HepG2 (cell line): ENCODE data around the gene GK. TPM values are rescaled to one million over a fixed set of nuclear protein-coding genes. Genes with fewer than 3 reads are reported as not detected.

Experiments used
- ARNT ChIP-seq: fragments of 450-650 bp; IDR thresholded peaks from 2 replicates; pipeline ENCODE4 v1.6.1; 2017
- BHLHE40 ChIP-seq: IDR thresholded peaks from 2 replicates; pipeline ENCODE4 v1.6.1; 2011; ENCODE audit warnings: low read length, improper control_type of control experiment
- CTCF ChIP-seq: sonication (generic); formaldehyde crosslinking; IDR thresholded peaks from 2 replicates; pipeline ENCODE4 v1.5.0; 2020; ENCODE audit warnings: mild to moderate bottlenecking, missing genetic modification reagents, moderate library complexity
- GFI1 ChIP-seq: sonication (generic); formaldehyde crosslinking; IDR thresholded peaks from 2 replicates; pipeline ENCODE4 v1.5.0; 2020; ENCODE audit warnings: missing genetic modification reagents, mild to moderate bottlenecking, borderline replicate concordance
- GLMP ChIP-seq: sonication (generic); formaldehyde crosslinking; IDR thresholded peaks from 2 replicates; pipeline ENCODE4 v1.9.0; 2021; ENCODE audit warnings: missing genetic modification reagents, mild to moderate bottlenecking, borderline replicate concordance
- GTF3A ChIP-seq: sonication (generic); formaldehyde crosslinking; conservative IDR thresholded peaks from 2 replicates; pipeline ENCODE4 v1.4.0; 2020; ENCODE audit warnings: mild to moderate bottlenecking, missing genetic modification reagents
- HDAC2 ChIP-seq: sonication (generic); formaldehyde crosslinking; IDR thresholded peaks from 2 replicates; pipeline ENCODE4 v1.4.0; 2020; ENCODE audit warnings: missing genetic modification reagents
- HOXA5 ChIP-seq: sonication (generic); formaldehyde crosslinking; IDR thresholded peaks from 2 replicates; pipeline ENCODE4 v1.4.0; 2020; ENCODE audit warnings: missing genetic modification reagents
- KDM3A ChIP-seq: IDR thresholded peaks from 2 replicates; pipeline ENCODE4 v1.6.1; 2018; ENCODE audit warnings: low read depth, missing compliant biosample characterization
- MED13 ChIP-seq: sonication (generic); formaldehyde crosslinking; IDR thresholded peaks from 2 replicates; pipeline ENCODE4 v1.5.0; 2020; ENCODE audit warnings: missing genetic modification reagents
- MZF1 ChIP-seq: sonication (generic); formaldehyde crosslinking; IDR thresholded peaks from 2 replicates; pipeline ENCODE4 v1.8.1; 2023; ENCODE audit warnings: mild to moderate bottlenecking, missing genetic modification reagents, borderline replicate concordance
- NFIB ChIP-seq: sonication (generic); formaldehyde crosslinking; IDR thresholded peaks from 2 replicates; pipeline ENCODE4 v1.9.0; 2021; ENCODE audit warnings: missing genetic modification reagents, mild to moderate bottlenecking, borderline replicate concordance
- PATZ1 ChIP-seq: sonication (generic); formaldehyde crosslinking; IDR thresholded peaks from 2 replicates; pipeline ENCODE4 v1.4.0; 2020; ENCODE audit warnings: missing genetic modification reagents
- SNAPC2 ChIP-seq: sonication (generic); formaldehyde crosslinking; IDR thresholded peaks from 2 replicates; pipeline ENCODE4 v1.8.1; 2022; ENCODE audit warnings: mild to moderate bottlenecking, missing genetic modification reagents
- TBX3 ChIP-seq: fragments of 450-650 bp; IDR thresholded peaks from 2 replicates; pipeline ENCODE4 v1.6.1; 2017; ENCODE audit warnings: antibody characterized with exemption, mild to moderate bottlenecking, inconsistent platforms, borderline replicate concordance
- ZBTB7A ChIP-seq: sonication (generic); formaldehyde crosslinking; IDR thresholded peaks from 2 replicates; pipeline ENCODE4 v1.8.0; 2022; ENCODE audit warnings: mild to moderate bottlenecking, missing genetic modification reagents
- ZFP36L1 ChIP-seq: sonication (generic); formaldehyde crosslinking; IDR thresholded peaks from 2 replicates; pipeline ENCODE4 v1.8.0; 2022; ENCODE audit warnings: mild to moderate bottlenecking, missing genetic modification reagents, moderate library complexity
- ZFP41 ChIP-seq: sonication (generic); formaldehyde crosslinking; IDR thresholded peaks from 2 replicates; pipeline ENCODE4 v1.4.0; 2020; ENCODE audit warnings: mild to moderate bottlenecking, missing genetic modification reagents, borderline replicate concordance
- ZNF180 ChIP-seq: sonication (generic); formaldehyde crosslinking; IDR thresholded peaks from 2 replicates; pipeline ENCODE4 v1.4.0; 2020; ENCODE audit warnings: low read depth, missing genetic modification reagents, borderline replicate concordance
- ZNF264 ChIP-seq: sonication (generic); formaldehyde crosslinking; IDR thresholded peaks from 2 replicates; pipeline ENCODE4 v1.4.0; 2020; ENCODE audit warnings: missing genetic modification reagents
- ZNF546 ChIP-seq: sonication (generic); formaldehyde crosslinking; conservative IDR thresholded peaks from 2 replicates; pipeline ENCODE4 v1.8.1; 2023; ENCODE audit warnings: mild to moderate bottlenecking, missing genetic modification reagents
- ZNF563 ChIP-seq: sonication (generic); formaldehyde crosslinking; IDR thresholded peaks from 2 replicates; pipeline ENCODE4 v1.8.0; 2022; ENCODE audit warnings: mild to moderate bottlenecking, moderate library complexity, missing genetic modification reagents
- ZNF772 ChIP-seq: sonication (generic); formaldehyde crosslinking; IDR thresholded peaks from 2 replicates; pipeline ENCODE4 v1.5.0; 2020; ENCODE audit warnings: mild to moderate bottlenecking, missing genetic modification reagents
- ZNF83 ChIP-seq: sonication (generic); formaldehyde crosslinking; IDR thresholded peaks from 2 replicates; pipeline ENCODE4 v1.4.0; 2020; ENCODE audit warnings: missing genetic modification reagents, mild to moderate bottlenecking, borderline replicate concordance
- ZUFSP ChIP-seq: sonication (generic); formaldehyde crosslinking; IDR thresholded peaks from 2 replicates; pipeline ENCODE4 v1.9.0; 2021; ENCODE audit warnings: missing genetic modification reagents, mild to moderate bottlenecking, borderline replicate concordance
- polyA plus RNA-seq, 8 experiments: library from polyadenylated mRNA; depleted of rRNA in 3 of 8; stranded (reverse) in 7 of 8; unstranded in 1 of 8; fragments of >200 nt; fragmentation: Illumina TruSeq in 4 of 8; extraction: Trizol in 4 of 8; gene quantifications; 2 replicates each; pipeline versions ENCODE4 v1.2.1 to v1.2.3, GENCODE V29; 2011 to 2016; ENCODE audit warnings: low read depth in 4 of 8, missing spikeins in 1 of 8, mixed read lengths in 1 of 8; ENCODE audit not compliant: insufficient read depth in 1 of 8
- total RNA-seq, 5 experiments: library from RNA; depleted of rRNA; stranded (reverse); fragments of >200 nt; fragmentation: Illumina TruSeq; extraction: Trizol; gene quantifications; 2 replicates each; pipeline ENCODE4 v1.2.3, GENCODE V29; 2016; ENCODE audit warnings: low read depth in 1 of 5

Gene GK
- total and polyA plus RNA-seq, 2 of the 13 experiments (the other 11 are each of a cell fraction or from before 2014, with no cell fraction given) = 64.2 to 265 TPM

GRCh38 chrX:30627818-30628652 lies 25.2 kb upstream of the GK start (continued):
- TF ChIP-seq KDM3A (no peak), NFIB (CRISPR knock-in tag) (no peak), GTF3A (CRISPR knock-in tag) (no peak), ZFP41 (CRISPR knock-in tag) (no peak), TBX3 (peak; percentile 45; the same call in 1 of the 2 replicates), ZNF546 (CRISPR knock-in tag) (no peak), ZUFSP (CRISPR knock-in tag) (no peak), MZF1 (CRISPR knock-in tag) (no peak), ZNF264 (CRISPR knock-in tag) (no peak; the same call in 1 of the 2 replicates), ZBTB7A (CRISPR knock-in tag) (no peak), ZFP36L1 (CRISPR knock-in tag) (no peak), GFI1 (CRISPR knock-in tag) (no peak; the same call in 1 of the 2 replicates), ARNT (no peak), ZNF563 (CRISPR knock-in tag) (no peak), MED13 (CRISPR knock-in tag) (peak; percentile 96), ZNF180 (CRISPR knock-in tag) (no peak), ZNF772 (CRISPR knock-in tag) (no peak), SNAPC2 (CRISPR knock-in tag) (peak; percentile 96), ZNF83 (CRISPR knock-in tag) (no peak), HOXA5 (CRISPR knock-in tag) (peak; percentile 82), HDAC2 (CRISPR knock-in tag) (peak; percentile 78; the same call in 1 of the 2 replicates), PATZ1 (CRISPR knock-in tag) (peak; percentile 43; the same call in 1 of the 2 replicates), BHLHE40 (no peak), GLMP (no peak), CTCF (CRISPR knock-in tag) (no peak)
